H7 (cell line): Measurements from ENCODE around the gene VIPR2. TPM values are rescaled to one million over a fixed set of nuclear protein-coding genes. Genes with fewer than 3 reads are reported as not detected.

Experiments
- DNase-seq: peaks from one replicate; pipeline ENCODE4 v3.0.0; 2012
- H3K27me3 ChIP-seq: 2 replicates; pipeline ENCODE4 v1.6.0; 2011; ENCODE audit warnings: mild to moderate bottlenecking, low read length; ENCODE audit not compliant: control insufficient read depth, insufficient read depth
- H3K36me3 ChIP-seq: replicated peaks from 2 replicates; pipeline ENCODE4 v1.5.1; 2011; ENCODE audit warnings: low read length; ENCODE audit not compliant: control insufficient read depth, insufficient read depth
- H3K4me3 ChIP-seq: 2 replicates; pipeline ENCODE4 v1.5.1; 2011; ENCODE audit warnings: low read depth, mild to moderate bottlenecking, control low read depth, low read length, moderate library complexity; ENCODE audit not compliant: insufficient read depth
- total RNA-seq: library from RNA; depleted of rRNA; stranded (reverse); fragments of >200 nt; shearing (Covaris generic); gene quantifications from 2 replicates; pipeline ENCODE4 v1.2.3, GENCODE V29; 2014

The VIPR2 gene
- total RNA-seq, 1 experiment from 2014 or later: 2.5 TPM

DNA sequence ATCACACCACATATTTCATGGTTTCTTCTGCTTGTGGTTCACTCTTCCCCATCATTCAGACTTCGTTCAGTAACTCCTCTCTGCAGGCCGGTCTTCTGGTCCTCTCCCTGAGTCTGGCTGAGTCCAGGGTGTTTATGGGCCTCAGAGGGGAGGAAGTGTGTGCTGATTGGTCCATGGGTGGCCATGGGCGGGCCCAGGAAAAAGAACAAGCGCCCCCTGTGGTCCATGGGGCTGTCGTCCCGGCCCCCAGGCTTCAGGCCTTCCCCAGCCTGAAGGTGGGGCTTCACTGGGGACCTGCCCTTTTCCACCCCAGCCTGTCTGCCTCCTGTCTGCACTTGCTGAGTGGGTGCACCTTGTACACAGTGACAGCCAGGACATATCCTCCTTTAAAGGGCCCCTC, 123.7 kb downstream of the VIPR2 start:
- DNase-seq: peak; percentile 92
- Histone ChIP-seq H3K36me3 (no peaks in the 10 kb centered on the region), H3K4me3 (no peak overlapping the region), H3K27me3 (no peaks in the 10 kb centered on the region)

DNA sequence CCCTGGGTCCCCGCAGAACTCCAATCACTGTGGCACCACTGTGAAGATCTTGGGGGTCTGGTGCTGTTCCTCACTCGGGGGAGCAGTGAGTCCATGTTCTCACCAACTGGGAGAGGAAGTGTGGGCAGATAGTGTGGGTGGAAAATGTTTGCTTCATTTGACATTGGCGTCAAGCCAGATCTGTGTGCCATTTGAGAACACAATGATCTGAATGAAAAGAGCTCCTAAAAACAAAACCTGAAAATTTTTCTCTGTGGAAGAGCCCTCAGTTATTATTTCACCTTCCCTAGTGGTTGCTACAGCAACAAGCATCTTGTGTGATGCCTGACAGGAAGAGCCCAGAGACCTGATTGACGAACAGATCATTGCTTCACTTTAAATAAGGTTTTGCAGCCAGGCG, 125.6 kb downstream of the VIPR2 start:
- Histone ChIP-seq H3K4me3 (no peak overlapping the region), H3K36me3 (no peaks in the 10 kb centered on the region), H3K27me3 (no peaks in the 10 kb centered on the region)
- DNase-seq: no peak

DNA sequence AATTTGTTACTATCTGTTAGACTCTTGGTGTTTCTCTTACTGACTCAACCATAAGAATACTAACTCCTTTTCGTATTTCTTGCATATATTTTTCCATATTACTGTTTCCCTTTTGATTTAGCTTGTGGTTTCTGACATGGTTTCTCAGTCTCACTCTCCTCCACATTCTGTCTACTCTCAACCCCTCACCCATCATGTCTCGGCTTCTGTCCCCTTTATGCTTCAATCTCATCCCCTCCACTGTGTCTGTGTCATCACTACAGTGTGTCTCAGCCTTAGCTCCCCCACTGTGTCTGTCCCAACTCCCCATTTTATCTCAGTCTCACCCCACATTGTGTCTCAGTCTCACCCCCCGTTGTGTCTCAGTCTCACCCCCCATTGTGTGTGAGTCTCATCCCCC, 126.9 kb downstream of the VIPR2 start:
- Histone ChIP-seq H3K27me3 (no peaks in the 10 kb centered on the region), H3K36me3 (no peaks in the 10 kb centered on the region), H3K4me3 (no peak overlapping the region)
- DNase-seq: no peak

DNA sequence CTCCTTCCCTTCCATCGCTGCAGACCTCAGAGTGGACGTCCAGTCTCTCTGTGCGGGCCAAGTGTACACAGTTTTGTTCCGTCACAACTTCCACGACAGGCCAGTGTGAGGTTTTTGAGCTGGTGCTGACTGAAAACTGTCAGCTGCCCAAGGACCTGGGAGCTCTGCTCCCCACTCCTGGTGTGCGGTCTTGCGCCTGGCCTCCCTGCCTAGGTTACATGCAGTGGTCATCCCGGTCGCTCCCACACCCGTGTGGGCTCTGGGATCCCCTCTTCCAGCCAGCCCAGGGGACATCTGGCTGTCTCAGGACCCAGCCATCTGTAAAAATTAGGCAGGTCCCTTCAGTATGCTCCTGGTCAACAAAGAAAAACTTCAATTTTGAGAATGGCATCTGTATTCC, 127.5 kb downstream of the VIPR2 start:
- H3K4me3 ChIP-seq: no peak overlapping the region
- H3K27me3 ChIP-seq: no peaks in the 10 kb centered on the region
- no peaks in the 10 kb centered on the region for H3K36me3 ChIP-seq
- no peak for DNase-seq

DNA sequence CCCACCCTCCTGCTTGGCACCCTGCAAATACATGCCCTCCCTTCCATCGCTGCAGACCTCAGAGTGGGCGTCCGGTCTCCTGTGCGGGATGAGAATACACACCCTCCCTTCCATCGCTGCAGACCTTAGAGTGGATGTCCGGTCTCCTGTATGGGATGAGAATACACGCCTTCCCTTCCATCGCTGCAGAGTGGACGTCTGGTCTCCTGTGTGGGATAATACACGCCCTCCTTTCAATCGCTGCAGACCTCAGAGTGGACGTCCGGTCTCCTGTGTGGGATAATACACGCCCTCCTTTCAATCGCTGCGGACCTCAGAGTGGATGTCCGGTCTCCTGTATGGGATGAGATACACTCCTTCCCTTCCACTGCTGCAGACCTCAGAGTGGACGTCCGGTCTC, 128.1 kb downstream of the VIPR2 start:
- no peak for DNase-seq
- no peaks in the 10 kb centered on the region for H3K36me3 ChIP-seq
- H3K27me3 ChIP-seq: no peaks in the 10 kb centered on the region
- H3K4me3 ChIP-seq: no peak overlapping the region

DNA sequence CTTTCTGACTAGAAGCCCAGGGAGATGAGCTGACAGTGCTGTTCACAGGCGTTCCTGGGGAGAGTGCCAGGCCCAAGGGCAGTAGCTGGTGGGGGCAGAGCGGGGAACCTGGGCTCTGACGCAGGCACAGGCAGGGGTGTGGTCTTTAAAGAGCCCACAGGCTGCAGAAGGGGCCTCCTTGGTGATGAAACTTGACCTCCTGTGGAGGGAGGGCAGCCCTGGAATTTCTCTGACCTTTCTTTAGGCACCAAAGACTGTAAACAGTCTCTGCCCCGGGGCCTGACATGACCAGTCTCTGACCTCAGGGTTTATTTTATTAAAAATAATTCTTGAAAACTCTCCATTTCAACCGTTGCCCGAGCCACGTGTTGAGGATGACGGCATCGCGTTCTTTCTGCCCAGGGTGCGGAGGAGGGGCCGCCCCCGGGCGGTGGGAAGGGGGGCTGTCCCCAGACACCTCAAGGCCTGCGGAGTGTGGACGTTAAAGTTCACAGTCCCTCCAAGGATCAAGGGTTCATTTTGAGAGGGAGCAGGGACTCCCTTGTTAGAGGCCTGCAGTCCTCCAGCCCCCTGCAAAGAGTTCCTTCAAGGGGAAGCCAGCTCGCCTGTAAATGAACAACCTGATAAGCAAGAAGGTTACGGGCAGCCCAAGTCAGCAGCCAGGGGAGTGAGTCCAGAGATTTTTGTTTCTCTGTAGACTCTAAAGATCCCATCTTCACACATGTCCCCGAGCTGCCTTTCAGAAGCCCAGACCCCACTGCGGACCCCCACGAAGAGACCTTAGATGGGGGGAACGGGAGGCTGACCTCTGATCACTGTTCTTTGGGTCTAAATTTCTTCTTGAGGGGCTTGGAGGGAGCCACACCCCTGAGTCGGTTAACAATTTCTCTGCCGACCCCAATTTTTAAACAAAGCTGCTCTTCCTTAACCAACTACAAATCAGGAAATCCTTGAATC, 128.9 kb downstream of the VIPR2 start:
- Histone ChIP-seq H3K36me3 (no peaks in the 10 kb centered on the region), H3K27me3 (no peaks in the 10 kb centered on the region), H3K4me3 (no peak overlapping the region)
- peak; percentile 74 for DNase-seq

DNA sequence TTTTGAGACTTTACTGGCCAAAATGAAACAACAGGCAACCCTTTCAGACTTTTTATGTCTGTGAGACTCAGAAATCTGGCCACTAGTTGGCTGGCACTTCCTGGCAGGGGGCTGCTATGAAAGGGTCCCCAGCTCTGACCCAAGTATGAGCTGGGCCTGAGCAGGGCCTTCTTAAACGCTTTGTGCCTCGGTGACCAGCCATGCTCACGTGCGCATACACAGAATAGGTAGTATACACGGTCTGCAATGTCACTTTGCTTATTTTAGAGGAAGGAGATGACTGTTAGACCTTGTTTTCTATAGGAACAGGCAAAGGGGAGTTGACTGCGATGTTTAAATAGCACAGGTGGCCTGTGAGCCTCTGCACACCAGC, 129.6 kb downstream of the VIPR2 start:
- H3K36me3 ChIP-seq: no peaks in the 10 kb centered on the region
- H3K27me3 ChIP-seq: no peaks in the 10 kb centered on the region
- H3K4me3 ChIP-seq: no peak overlapping the region
- DNase-seq: no peak

DNA sequence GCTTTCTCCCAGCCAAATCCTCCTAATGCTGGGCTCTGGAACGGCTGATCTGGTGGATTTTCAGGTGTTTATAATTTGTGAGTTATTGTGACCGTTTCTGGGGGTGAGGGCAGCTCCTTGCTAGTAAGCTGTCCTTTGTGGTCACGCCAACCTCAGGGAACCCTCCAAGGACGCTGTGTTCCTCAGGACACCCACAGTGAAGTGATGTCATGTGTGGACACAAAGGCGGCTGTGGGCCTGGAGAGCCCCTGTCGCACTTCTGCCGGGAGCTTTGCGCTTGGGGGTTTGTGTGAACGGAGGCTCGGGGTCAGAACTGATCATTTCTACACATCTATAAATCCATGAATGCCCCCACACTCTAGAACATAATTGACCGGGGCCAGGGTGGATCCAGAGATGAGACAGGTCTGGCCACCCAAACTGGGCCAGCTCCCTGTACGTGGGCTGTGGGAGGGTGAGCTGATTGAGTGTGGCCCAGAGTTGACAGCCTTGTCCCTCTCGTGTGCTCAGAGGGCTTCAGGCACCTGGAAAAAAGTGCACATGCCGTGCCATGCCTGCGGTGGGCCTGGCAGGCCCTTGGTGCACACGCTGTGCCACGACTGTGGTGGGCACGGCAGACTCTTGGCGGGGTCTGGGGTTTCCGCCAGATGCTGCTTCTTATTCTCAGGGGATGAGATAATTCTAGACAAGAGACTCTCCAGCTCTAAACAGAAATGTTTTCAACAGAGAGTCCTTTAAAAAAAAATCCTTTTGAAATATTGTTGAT, 130.2 kb downstream of the VIPR2 start:
- Histone ChIP-seq H3K27me3 (no peaks in the 10 kb centered on the region), H3K4me3 (no peak overlapping the region), H3K36me3 (no peaks in the 10 kb centered on the region)
- DNase-seq: no peak

DNA sequence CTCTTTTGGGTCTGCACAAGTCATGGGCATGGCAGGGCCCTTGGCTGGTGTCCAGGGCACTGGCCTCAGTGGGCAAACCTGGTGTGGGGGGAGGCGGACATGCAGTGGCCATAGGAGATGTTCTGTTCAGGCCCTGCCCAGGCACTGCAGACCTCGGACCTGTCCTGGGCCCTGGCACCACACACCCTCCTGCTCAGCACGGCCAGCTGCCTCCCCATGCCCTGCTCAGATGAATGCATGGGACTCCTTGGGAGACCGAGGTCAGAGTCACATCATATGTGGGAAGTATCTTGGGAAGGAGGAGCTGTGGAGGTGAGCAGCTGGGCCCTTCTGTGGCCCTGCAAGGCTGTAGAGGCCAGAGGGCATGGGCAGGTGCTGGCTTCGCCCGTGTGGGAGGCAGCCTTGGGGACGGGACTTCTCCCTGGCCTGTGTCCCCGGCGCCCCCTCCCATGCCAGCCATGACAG, 130.8 kb downstream of the VIPR2 start:
- Histone ChIP-seq H3K36me3 (no peaks in the 10 kb centered on the region), H3K4me3 (no peak overlapping the region), H3K27me3 (no peaks in the 10 kb centered on the region)
- DNase-seq: no peak

DNA sequence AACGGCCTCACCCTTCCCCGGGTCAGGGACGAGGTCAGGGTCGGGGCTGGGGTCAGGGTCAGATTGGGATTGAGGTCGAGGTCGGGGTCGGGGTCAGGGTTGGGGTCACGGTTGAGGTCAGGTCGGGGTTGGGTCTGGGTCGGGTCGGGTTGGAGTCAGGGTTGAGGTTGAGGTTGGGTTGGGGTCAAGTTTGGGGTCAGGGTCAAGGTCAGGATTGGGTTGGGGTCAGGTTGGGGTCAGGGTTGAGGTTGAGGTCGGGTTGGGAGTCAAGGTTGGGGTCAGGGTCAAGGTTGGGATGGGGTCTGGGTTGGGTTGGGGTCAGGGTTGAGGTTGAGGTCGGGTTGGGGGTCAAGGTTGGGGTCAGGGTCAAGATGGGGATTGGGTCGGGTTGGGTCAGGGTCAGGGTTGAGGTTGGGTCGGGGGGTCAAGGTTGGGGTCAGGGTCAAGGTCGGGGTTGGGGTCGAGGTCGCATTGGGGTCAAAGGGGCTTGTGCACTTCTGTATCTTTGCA, 131.4 kb downstream of the VIPR2 start:
- DNase-seq: no peak
- no peak overlapping the region for H3K4me3 ChIP-seq
- H3K27me3 ChIP-seq: no peaks in the 10 kb centered on the region
- H3K36me3 ChIP-seq: no peaks in the 10 kb centered on the region

DNA sequence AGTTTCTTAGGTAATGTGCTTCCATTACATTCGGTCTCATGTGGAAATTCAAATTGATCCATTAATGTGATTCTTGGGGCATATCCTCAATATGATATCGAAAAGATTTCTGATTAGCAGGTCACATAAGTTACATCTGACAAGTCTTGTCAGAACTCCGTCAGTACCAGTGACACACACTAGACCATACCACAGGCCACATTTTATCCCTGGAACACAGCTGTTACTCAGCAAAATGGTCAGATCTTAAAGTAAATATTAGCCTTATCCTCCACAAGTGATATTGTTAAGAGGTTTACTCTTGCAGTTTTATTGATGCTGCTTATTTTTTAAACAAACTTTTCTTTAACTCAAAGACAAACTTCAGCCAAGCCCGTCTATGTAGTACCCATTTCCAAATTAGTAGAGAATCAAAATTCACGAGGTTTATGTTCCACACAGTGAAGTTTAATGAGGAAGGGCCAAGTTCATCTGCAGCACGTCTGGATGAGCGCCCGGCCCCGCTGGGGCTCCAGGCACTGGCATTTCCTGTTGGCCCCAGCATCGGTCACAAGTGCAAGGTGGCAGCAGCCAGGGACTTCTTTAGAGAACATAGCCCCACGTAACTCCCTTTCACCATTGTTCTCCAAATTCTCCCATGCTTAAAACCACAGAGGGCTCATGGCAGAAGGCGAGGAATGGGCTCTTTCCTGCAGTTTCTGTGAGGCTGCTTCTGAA, 132.2 kb downstream of the VIPR2 start:
- no peak for DNase-seq
- H3K4me3 ChIP-seq: no peak overlapping the region
- H3K36me3 ChIP-seq: no peaks in the 10 kb centered on the region
- H3K27me3 ChIP-seq: no peaks in the 10 kb centered on the region

DNA sequence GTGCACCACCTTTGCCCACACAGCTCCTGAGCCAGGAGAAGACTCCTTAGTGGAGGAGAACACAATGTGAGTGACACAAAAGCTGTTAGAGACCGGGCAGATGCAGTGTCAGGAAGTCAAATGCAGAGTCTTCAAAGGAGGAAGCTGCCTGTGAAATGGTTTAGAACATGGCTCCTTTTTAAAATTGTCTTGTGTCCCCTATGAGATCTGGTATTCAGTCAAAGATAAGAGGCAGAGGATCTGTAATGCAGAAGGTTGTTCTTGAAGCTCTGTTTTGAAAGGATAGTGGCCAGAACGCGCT, 133.0 kb downstream of the VIPR2 start:
- Histone ChIP-seq H3K27me3 (no peaks in the 10 kb centered on the region), H3K36me3 (no peaks in the 10 kb centered on the region), H3K4me3 (no peak overlapping the region)
- DNase-seq: no peak

DNA sequence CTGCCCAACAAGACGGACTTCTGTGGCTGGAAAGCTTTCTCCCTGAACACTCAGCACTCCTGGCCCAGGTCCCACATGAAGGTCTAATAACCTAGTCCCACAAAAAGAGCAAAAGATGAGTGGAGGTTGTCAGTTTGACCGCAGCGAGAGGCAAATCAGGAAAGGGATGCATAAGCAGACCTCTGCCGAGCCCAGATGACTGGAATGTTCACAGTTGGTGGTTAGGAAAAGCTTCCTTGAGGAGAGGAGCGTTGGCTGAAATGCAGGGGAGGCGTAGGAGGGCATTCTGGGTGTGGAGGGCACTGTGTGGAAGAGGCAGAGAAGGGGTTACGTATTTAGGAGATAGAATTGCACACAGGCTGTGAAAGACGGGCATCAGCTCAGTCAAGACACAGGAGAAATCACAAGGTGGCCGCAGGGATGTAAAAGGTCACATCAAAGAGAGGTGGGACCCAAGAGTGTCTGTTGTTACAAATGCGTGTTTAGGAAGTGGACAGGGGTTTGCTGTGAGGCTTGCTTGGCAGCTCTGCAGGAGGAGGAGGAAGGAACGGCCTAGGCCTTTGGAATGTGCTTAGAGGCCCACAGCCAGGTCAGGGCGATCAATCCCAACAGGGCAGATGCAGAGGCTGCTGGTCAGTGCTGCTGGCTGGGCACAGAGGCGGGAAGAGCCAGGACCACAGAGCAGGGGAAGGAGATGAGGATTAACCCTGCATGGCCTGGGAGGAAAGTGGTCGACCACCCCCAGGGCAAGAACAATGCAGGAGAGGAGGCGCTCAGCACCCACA, 133.5 kb downstream of the VIPR2 start:
- Histone ChIP-seq H3K27me3 (no peaks in the 10 kb centered on the region), H3K36me3 (no peaks in the 10 kb centered on the region), H3K4me3 (no peak overlapping the region)
- DNase-seq: no peak

DNA sequence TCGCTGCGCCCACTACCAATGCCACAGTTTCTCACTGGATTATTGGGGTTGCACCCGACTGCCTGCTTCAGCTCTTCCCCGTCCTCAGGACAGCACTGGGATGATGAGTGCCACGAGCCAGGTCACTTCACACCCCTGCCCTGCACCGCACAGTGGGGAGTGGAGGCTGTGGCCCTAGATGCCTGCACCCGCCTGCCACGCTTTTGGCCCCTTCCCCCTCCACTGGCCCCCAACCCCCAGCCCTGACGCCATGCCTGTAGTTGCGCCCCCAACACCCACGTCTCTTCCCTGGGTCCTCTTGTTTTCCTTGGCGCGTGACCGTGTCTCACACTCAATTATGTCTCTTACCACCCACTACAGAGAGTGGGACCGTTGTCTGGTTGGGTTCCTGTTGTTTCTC, 134.3 kb downstream of the VIPR2 start:
- DNase-seq: no peak
- Histone ChIP-seq H3K4me3 (no peak overlapping the region), H3K36me3 (no peaks in the 10 kb centered on the region), H3K27me3 (no peaks in the 10 kb centered on the region)
